ENCODE results near the gene FAM204A.

The FAM204A gene

GRCh38 chr10:118330295-118331076 lies 11.6 kb downstream of the FAM204A start:
- no peak for DNase-seq

DNA sequence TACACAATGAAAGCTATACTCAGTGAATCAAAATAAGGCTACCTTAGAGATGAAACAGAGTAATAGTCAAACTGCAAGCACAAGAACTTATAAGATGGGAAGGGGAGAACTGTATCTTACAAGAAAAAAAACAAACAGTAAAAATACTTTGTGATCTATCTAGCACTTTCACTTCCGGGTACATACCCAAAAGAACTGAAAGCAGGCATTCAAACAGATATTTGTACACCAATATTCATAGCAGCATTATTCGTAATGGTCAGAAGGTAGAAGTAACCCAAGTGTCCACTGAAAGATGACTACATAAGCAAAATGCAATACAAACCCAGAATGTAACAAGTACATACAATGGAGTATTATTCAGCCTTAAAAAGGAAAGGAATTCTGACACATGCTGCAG lies 18.0 kb downstream of the FAM204A start:
- DNase-seq: no peak

GRCh38 chr10:118321724-118322575 lies 20.2 kb downstream of the FAM204A start:
- no peak for DNase-seq

DNA sequence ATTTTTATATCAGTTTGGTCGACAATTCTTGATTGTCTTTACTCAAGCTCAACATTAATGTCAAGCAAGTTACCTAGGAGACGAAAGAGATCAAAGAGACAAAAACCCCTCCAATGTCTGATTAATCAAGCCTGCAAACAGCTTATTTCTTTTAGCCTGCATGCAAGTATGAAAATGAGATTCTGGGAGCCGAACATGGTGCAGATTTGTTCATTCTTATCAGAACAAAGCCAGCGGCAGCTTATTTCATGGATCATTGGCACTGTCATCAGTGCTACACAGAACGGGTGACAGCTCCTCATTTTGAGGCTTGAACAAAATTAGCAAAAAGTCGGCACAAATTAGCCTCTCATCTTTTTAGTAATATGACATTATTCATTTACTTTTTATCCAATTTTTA lies 26.5 kb downstream of the FAM204A start:
- DNase-seq: no peak

DNA sequence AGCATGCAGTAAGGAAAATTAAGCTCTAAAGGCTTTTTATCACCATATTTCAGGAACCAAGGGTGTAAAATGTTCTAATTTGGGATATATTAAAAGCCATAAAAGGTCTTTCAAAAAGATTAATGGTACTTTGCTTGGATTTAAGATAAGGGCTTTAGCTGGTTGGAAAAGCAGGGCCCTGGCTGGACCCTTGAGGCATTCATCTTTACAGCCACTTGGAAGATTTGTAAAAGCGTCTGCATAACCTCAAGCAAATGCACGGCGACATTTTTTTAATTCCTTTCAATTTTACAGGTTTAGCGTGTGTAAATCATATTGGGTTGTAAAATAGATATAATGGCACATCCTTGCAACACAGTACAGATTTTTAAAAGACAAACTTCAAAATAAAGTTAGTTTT lies 27.2 kb downstream of the FAM204A start:
- DNase-seq: no peak

GRCh38 chr10:118311505-118311904 lies 30.6 kb downstream of the FAM204A start:
- DNase-seq: peak; percentile 9

DNA sequence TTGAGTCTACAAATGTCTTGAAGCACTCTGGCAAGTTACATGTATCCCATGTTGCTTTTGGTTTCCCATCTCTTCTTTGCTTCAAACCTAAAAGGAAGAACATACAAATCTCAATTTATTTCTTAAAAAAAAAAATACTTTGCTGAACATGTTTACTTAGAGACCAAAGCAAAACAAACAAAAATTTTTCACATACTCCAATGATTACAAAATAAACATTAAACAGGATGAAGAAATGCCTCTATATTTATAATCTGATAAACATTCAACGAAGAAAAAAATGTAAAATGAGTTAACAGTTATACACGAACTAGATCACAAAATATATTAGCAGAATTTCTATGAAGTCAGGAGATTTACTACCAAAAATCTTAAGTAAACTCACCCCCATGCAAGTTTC lies 31.3 kb downstream of the FAM204A start:
- peak; percentile 70 for DNase-seq

GRCh38 chr10:118309911-118310310 lies 32.2 kb downstream of the FAM204A start:
- DNase-seq: no peak

DNA sequence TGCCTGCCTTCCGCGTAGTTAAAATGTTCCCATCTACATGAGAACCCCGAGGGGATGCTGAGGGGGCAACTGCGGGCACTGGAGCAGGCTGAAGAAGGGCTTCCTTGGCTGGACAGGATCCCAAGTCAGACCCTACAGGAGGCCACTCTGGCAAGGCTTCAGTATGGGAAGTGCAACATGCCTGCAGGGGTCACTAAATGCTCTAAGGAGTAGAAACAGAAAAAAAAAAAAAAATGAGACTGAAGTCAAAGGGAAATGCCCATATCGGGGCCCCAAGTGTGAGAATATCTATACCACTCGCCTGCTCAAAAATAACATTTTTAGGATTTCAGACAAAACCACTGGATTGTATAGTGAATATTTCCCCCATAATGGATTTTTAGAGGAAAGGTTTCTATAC lies 33.5 kb downstream of the FAM204A start:
- DNase-seq: peak; percentile 6

- DNase-seq: no peak
Measured at GRCh38 chr10:118307859-118308258, 34.3 kb downstream of the FAM204A start.

DNA sequence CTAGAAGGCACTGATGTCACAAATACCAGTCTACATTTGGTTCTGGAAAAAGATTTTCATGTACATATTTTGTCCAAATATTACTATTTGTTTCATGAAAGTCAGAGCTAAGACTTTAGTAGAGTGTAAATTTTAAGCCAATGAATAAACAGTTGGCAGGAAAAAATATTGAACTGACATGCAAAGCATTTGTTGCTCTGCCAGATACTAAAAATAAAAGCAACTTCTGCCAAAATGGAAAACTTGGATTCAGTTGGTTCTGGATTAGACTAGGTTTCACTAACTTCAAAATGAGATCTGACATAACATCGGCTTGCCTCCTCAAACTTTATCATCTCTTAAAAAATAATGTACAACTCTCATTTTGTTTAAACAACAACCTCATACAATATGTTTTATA lies 34.9 kb downstream of the FAM204A start:
- DNase-seq: no peak

GRCh38 chr10:118305730-118306129 lies 36.4 kb downstream of the FAM204A start:
- no peak for DNase-seq

DNA sequence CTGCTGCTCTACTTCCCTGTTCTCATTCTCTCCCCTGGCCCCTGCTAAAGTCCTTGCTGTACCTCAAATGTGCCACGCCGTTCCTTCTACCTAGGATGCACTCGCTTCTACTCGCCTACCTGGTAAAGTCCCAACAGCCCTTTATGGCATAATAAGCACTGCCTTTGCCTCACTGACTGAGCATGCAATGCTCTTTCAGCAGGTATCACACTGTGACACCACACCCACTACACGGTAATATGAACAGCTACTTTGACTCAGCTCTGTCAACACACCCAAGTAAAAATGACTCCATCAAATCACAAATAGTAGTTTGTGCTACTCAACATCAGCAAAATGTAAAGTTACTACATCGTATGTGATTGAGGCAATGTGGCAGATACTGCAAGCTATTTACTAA lies 37.6 kb downstream of the FAM204A start:
- DNase-seq: no peak

DNA sequence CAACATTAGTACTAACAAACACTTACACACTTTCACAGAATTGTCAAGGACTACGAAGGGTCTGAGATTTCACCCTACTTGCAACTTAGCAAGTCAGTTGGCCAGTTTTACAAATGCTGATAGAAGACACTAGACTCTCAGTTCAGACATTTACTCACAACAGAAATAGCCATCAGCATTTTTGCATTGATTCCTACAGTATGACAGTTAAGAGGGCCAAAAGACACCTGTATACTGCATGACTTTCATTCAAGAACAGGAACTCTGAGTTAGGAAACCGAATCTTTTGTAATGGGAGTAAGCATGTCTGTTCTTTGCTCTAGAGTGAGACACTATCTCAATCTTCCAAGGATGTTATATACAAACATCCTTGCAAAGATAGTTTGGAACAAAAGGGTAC lies 40.9 kb downstream of the FAM204A start:
- no peak for DNase-seq

DNA sequence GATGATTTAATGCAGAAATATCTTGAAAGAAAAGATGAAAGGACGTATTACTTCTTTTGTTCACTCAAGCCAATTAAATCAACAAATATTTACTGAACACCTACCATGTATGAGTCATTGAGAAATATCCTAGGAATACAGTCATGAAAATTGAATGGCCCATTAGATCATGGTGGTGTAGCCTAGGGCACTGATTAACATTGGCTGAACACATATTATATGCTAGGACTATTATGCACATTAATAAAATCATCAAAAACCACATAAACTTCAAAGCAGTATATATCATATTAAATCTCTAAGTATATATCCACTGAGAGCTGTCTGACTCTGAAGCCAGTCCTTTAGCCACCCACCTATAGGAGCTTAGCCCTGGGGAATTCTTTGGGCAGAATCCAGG lies 41.8 kb downstream of the FAM204A start:
- no peak for DNase-seq

GRCh38 chr10:118298787-118299186 lies 43.3 kb downstream of the FAM204A start:
- no peak for DNase-seq

DNA sequence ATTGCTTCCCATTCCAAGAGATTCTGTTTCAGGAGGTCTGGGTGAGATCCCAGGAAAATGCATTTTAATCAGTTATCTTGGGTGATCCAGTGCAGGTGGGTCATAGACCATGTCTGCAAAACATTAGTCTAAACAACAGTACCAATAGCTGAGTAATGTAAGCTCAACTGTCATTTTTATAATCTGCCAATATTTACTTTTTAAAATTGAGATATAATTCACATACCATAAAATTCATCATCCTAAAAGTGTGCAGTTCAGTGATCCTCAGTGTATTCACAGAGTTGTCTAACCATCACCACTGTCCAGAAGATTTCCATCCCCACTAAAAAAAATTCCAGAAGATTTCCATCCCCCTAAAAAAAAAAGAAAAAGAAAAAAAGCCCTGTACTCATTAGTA lies 51.0 kb downstream of the FAM204A start:
- no peak for DNase-seq

- no peak for DNase-seq
Measured at GRCh38 chr10:118290471-118290995, 51.6 kb downstream of the FAM204A start.

DNA sequence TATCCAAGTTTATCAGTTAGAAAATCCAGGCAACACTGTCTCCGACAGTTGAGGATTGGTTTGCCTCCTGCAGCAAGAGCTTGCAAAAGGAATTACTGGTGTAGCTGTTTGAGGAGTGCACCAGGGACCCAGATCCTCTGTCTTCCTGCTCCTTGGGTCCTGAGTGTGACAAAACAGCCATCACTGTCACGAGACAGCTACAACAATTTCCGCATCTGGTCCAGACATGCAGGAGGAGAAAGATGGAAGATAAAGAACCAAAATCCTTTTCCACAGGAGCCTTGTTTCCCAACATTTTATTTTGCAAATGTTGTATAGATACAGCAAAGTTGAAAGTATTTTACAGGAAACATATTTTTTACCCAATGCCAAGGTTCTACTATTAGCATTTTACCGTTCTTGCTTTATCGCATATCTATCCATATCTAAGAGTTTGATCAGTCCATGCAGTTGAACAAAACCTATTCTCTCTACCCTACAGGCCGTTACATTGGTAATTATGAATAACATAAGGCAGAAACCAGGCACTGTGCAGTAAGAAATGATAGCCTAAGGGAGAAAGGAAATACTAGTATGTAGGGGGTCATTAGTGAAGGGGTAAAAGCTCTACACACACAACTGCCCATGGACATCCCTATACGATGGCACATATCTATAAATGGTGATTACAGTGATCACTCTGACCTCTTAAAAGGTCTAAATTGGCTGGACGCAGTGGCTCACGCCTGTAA lies 54.9 kb downstream of the FAM204A start:
- no peak for DNase-seq

DNA sequence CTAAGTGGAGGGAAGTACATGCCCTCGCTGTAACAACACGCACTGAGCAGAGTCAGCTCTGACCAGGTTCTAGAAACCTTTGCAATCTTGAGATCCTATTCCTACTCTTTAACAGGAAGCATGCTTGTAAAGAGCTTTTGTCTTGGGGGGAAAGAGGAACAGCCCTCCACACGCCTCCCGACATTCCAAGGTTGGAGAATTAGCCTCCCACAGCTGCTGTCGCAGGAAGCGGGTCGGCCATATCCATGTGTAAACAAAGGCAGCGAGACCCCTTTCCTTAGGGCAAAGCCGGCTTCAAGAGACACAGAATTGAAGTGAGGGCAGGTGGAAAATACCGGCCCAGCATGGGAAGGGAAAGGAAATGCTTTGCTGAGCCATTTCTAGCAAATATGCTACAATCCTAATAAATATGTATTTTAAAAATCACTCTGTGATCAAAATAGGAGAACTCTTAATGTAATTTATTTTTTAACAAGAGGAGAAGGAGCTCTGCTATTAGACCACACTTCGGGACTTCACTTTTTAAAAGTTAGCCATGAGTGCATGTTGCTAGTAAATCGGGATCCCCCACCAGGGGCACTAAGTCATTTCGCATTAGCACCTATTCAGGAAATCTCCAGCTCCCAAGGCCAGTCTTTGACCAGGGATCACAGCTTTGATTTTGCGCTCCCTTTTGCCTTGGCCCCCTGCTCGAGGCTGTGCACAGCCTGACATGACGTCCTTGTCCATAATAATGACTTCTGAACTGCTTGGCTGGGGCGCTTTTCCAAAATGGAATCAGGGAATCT lies 55.9 kb downstream of the FAM204A start:
- DNase-seq: no peak

GRCh38 chr10:118282670-118283069 lies 59.5 kb downstream of the FAM204A start:
- DNase-seq: no peak

DNA sequence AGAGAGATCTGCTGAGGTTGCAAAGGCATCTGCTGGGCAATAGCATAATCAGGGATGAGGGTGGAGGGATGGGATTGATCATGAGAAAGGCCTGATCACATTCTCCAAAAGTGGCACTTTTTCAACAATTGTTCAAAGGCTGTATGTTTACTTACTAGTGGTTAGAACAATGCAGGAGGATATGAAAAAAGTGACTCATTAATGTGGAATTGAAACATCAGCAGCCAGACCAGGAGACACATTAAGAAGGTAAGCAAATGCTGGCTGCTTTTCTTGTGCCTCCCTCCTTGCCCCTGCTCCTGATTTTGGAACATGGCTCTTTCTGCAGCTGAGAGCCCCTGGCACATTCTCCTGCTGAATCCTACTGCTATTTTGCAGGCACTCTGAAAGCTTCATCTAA lies 63.5 kb downstream of the FAM204A start:
- DNase-seq: no peak
